ENCODE measurements around the gene STOM. TPM values are rescaled to one million over a fixed set of nuclear protein-coding genes. Genes with fewer than 3 reads are reported as not detected.
A peak's percentile ranks its signal among the peaks of the same experiment; 100 is the strongest.

STOM gene
- total and polyA plus RNA-seq, 11 donors = 125 to 239 (median 148) TPM

DNA sequence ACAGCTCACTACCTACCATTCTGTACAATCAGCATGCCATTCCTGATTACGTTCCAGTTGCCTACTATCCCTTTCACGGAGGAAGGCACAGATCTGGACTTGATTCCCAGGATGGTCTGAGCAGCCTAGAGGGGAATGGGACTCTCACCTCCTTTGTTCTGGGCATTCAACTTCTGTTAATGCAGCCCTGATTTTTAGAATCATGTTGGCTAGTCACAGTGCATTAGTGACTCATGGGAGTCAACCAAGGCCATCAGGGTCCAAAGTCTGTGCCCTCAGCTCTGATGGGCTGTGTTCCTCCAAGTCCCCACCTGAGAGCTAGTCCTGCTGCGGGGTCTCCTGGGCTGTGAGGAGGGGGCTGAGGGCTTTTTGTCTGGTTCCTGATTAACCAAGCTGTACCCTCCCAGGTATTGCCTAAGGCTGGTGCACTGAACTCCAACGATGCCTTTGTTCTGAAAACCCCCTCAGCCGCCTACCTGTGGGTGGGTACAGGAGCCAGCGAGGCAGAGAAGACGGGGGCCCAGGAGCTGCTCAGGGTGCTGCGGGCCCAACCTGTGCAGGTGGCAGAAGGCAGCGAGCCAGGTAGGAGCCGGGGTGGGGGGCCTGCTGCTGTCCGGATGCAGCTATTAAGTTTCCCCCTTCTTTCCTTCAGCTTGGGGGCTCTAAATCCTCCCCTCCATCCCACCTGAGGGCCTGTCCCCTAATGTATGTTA is 43.0 kb downstream of the STOM start:
- Histone ChIP-seq H3K36me3 (peaks cover 0 to 100% (median 97%) of the 10 kb centered on the region in 9 donors), H3K4me1 (peaks cover 6 to 98% (median 52%) of the 10 kb centered on the region in 12 donors), H3K27ac (peak overlapping the region; percentile 80 to 98 (median 93)), H3K4me3 (peak overlapping the region in 3 of 12 donors; percentile 9 to 29 (median 22)), H3K27me3 (no peaks in the 10 kb centered on the region), H3K9me3 (no peaks in the 10 kb centered on the region)
- no peak for ATAC-seq
- DNase-seq = peak in 1 of 5 donors; percentile 25
- TF ChIP-seq, protein P1, sequence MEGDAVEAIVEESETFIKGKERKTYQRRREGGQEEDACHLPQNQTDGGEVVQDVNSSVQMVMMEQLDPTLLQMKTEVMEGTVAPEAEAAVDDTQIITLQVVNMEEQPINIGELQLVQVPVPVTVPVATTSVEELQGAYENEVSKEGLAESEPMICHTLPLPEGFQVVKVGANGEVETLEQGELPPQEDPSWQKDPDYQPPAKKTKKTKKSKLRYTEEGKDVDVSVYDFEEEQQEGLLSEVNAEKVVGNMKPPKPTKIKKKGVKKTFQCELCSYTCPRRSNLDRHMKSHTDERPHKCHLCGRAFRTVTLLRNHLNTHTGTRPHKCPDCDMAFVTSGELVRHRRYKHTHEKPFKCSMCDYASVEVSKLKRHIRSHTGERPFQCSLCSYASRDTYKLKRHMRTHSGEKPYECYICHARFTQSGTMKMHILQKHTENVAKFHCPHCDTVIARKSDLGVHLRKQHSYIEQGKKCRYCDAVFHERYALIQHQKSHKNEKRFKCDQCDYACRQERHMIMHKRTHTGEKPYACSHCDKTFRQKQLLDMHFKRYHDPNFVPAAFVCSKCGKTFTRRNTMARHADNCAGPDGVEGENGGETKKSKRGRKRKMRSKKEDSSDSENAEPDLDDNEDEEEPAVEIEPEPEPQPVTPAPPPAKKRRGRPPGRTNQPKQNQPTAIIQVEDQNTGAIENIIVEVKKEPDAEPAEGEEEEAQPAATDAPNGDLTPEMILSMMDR (IDR thresholded peaks at IDR 0.05) = no peak
- TF ChIP-seq POLR2A (IDR thresholded peaks at IDR 0.05) = no peak
- intact Hi-C loops (cut with DNase I) = loop anchor here in 4 of 10 donors (1.0 to 2.0 kb wide), 4 partner anchors 18 to 43 kb away; partner anchors contain the start of gene STOM (in 2 of the 4)
- 80 to 90% (median 84%) methylated on average over 10 to 11 of the region's 11 CpGs for WGBS, 4 donors

DNA sequence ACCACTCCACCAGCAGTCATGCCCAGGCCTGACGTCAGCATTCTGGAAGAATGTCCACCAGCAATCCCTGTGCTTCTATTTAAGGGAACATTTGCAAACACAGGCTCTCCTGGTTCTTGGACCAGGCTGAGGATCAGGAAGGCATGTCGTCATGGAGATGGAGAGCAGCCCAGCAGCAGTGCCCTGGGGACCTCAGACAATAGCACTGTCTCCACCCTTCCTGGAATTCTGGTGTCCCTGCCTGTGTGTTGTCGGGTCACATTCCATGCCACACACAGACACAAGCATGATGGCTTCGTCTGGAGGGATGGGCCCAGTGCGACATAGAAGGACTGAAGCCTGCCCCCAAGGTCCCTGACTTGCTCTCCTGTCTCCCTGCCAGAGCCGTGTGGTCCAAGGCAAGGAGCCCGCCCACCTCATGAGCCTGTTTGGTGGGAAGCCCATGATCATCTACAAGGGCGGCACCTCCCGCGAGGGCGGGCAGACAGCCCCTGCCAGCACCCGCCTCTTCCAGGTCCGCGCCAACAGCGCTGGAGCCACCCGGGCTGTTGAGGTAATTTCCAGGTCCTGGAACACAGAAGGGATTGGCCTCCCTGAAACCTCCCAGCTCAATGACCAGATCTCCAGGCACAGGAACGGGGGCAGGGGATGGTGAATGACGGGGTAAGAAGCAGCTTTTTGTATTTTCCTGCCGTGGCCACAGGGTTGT is 43.8 kb downstream of the STOM start:
- intact Hi-C loops (cut with DNase I) = loop anchor here in 4 of 10 donors (1.0 to 2.0 kb wide), 4 partner anchors 19 to 44 kb away; partner anchors contain the start of gene STOM (in 2 of the 4)
- H3K36me3 ChIP-seq = peaks cover 0 to 100% (median 97%) of the 10 kb centered on the region in 9 donors
- H3K27me3 ChIP-seq = no peaks in the 10 kb centered on the region
- TF ChIP-seq, protein P1 (IDR thresholded peaks at IDR 0.05) = no peak
- peak in 1 of 2 donors; percentile 40 for TF ChIP-seq POLR2A (IDR thresholded peaks at IDR 0.05)
- peak overlapping the region; percentile 80 to 98 (median 93) for H3K27ac ChIP-seq
- peaks cover 6 to 94% (median 54%) of the 10 kb centered on the region in 12 donors for H3K4me1 ChIP-seq
- H3K4me3 ChIP-seq = peak overlapping the region in 3 of 12 donors; percentile 9 to 29 (median 22)
- no peaks in the 10 kb centered on the region for H3K9me3 ChIP-seq
- DNase-seq = peak; percentile 89 to 95 (median 92)
- ATAC-seq = peak; percentile 89 to 94 (median 94)
- 33 to 60% (median 44%) methylated on average over 18 to 19 of the region's 19 CpGs for WGBS, 4 donors

DNA sequence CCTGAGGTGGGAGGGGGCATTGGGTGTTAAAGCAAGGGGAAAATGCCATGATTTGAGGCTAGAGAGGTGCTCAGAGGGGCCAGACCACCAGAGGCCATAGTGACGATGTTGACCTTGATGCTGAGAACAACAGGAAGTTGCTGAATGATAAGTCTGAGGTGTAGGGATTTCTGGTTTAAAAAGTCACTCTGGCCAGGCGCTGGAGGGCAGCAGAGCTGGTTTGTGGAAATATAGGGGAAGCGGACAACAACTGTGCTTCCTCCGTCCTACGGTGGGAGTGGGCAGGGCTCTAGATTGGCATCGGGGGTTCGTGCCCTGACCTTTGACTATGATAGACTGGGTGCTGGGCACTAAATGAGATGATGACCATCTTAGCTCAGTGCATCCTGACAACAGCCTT is 44.7 kb downstream of the STOM start:
- Histone ChIP-seq H3K27ac (peak overlapping the region; percentile 80 to 98 (median 93)), H3K4me1 (peaks cover 6 to 94% (median 62%) of the 10 kb centered on the region in 12 donors), H3K27me3 (no peaks in the 10 kb centered on the region), H3K4me3 (no peak overlapping the region), H3K36me3 (peaks cover 0 to 100% (median 97%) of the 10 kb centered on the region in 9 donors), H3K9me3 (no peaks in the 10 kb centered on the region)
- 51 to 75% (median 67%) methylated on average over 7 of the region's 7 CpGs for WGBS, 4 donors
- ATAC-seq (peak in 2 of 4 donors; percentile 0 to 5), DNase-seq (peak in 1 of 5 donors; percentile 30)
- intact Hi-C loops (cut with DNase I) = no loop called here
- no peak for TF ChIP-seq POLR2A (IDR thresholded peaks at IDR 0.05)
- TF ChIP-seq, protein P1 (IDR thresholded peaks at IDR 0.05) = peak in 5 of 12 donors; percentile 12 to 35 (median 18)

DNA sequence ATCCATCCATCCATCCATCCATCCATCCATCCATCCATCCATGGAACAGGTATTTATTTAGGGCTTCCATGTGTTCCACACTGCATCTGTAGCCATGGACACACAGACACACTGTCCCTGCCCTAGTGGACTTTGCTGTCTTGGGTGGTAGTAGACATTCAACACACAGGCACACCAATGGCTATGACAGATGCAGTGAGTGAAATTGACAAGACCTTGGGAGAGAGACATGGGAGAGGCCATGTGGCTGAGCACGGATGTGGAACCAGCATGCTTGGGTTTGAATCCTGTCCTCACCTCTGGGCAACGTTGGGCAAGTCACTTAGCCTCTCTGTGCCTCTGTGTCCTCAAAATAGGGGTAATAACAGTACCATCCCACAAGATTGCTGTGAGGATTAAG is 45.3 kb downstream of the STOM start:
- Histone ChIP-seq H3K36me3 (peaks cover 0 to 99% (median 96%) of the 10 kb centered on the region in 9 donors), H3K4me1 (peaks cover 6 to 93% (median 65%) of the 10 kb centered on the region in 12 donors), H3K27ac (peak overlapping the region; percentile 80 to 98 (median 93)), H3K9me3 (no peaks in the 10 kb centered on the region), H3K4me3 (no peak overlapping the region), H3K27me3 (no peaks in the 10 kb centered on the region)
- intact Hi-C loops (cut with DNase I) = no loop called here
- ATAC-seq (no peak), DNase-seq (peak in 2 of 5 donors; percentile 8 to 14)
- no peak for TF ChIP-seq POLR2A (IDR thresholded peaks at IDR 0.05)
- TF ChIP-seq, protein P1 (IDR thresholded peaks at IDR 0.05) = no peak
- 74 to 82% (median 78%) methylated on average over 2 of the region's 2 CpGs for WGBS, 4 donors
